ENCODE data around the gene ESRRG.

DNA sequence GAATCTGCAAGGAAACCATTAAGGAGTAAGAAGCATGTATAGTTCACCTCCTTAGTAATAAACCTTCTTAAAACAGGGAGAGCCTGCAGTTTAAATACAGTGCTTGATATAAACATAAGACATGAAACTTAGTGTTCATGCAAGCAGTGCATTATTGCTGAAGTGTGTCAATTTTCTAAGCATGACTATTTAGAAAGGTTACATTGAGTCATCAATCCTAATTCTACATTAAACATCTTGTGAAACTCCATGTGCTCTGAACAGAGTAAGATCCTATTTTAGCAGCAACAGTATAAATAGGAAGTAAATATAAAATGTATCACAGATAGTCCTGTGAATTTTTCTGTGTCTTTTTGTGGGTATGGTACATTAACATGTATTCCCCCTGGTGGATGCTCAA is 135.5 kb downstream of the ESRRG start:
- TF ChIP-seq POLR2A (IDR thresholded peaks at IDR 0.05) = no peak
- TF ChIP-seq, protein P1, sequence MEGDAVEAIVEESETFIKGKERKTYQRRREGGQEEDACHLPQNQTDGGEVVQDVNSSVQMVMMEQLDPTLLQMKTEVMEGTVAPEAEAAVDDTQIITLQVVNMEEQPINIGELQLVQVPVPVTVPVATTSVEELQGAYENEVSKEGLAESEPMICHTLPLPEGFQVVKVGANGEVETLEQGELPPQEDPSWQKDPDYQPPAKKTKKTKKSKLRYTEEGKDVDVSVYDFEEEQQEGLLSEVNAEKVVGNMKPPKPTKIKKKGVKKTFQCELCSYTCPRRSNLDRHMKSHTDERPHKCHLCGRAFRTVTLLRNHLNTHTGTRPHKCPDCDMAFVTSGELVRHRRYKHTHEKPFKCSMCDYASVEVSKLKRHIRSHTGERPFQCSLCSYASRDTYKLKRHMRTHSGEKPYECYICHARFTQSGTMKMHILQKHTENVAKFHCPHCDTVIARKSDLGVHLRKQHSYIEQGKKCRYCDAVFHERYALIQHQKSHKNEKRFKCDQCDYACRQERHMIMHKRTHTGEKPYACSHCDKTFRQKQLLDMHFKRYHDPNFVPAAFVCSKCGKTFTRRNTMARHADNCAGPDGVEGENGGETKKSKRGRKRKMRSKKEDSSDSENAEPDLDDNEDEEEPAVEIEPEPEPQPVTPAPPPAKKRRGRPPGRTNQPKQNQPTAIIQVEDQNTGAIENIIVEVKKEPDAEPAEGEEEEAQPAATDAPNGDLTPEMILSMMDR (IDR thresholded peaks at IDR 0.05) = no peak

Measured in esophagus squamous epithelium (tissue), 4 donors.